Chondrocyte (in vitro differentiated cells): ENCODE results near the gene COL20A1. TPM values are rescaled to one million over a fixed set of nuclear protein-coding genes. Genes with fewer than 3 reads are reported as not detected.

Experiments
- DNase-seq: peaks from one replicate; pipeline ENCODE4 v3.0.0; 2021; ENCODE audit warnings: mixed read lengths, low spot score
- H3K27ac Mint-ChIP-seq: one replicate; pipeline ENCODE4 v1.8.0; 2021; ENCODE audit warnings: mild to moderate bottlenecking, moderate library complexity, mixed read lengths; ENCODE audit not compliant: unreplicated experiment
- H3K27me3 Mint-ChIP-seq: 2 replicates; pipeline ENCODE4 v1.8.0; 2021; ENCODE audit warnings: low read depth, mixed read lengths
- H3K36me3 Mint-ChIP-seq: 2 replicates; pipeline ENCODE4 v1.8.0; 2021; ENCODE audit warnings: low read depth, mixed read lengths
- H3K4me1 Mint-ChIP-seq: 2 replicates; pipeline ENCODE4 v1.8.0; 2021; ENCODE audit warnings: low read depth, mild to moderate bottlenecking, mixed read lengths
- H3K4me3 Mint-ChIP-seq: one replicate; pipeline ENCODE4 v1.8.0; 2021; ENCODE audit warnings: mild to moderate bottlenecking, moderate library complexity, mixed read lengths; ENCODE audit not compliant: unreplicated experiment
- H3K9me3 Mint-ChIP-seq: 2 replicates; pipeline ENCODE4 v1.8.0; 2021; ENCODE audit warnings: low read depth, mixed read lengths
- CTCF ChIP-seq: fragments of 200-600 bp; sonication (generic); IDR thresholded peaks from 2 replicates; pipeline ENCODE4 v1.5.0; 2021; ENCODE audit warnings: antibody characterized with exemption, mild to moderate bottlenecking, moderate library complexity
- total RNA-seq: library from RNA; stranded (reverse); gene quantifications from 3 replicates; pipeline ENCODE4 v1.2.1, GENCODE V29; 2021

COL20A1 gene
- total RNA-seq, 1 donor from 2014 or later = not detected

- Mint-ChIP-seq H3K36me3 (no peaks in the 10 kb centered on the region), H3K4me1 (no peaks in the 10 kb centered on the region), H3K9me3 (no peaks in the 10 kb centered on the region), H3K27me3 (peaks cover 30% of the 10 kb centered on the region), H3K27ac (no peak overlapping the region), H3K4me3 (no peak overlapping the region)
- TF ChIP-seq CTCF = no peak
- DNase-seq = no peak
These were observed 69.5 kb downstream of the COL20A1 start for GRCh38 chr20:63362436-63363009.

GRCh38 chr20:63363013-63363957, 70.3 kb downstream of the COL20A1 start:
- Mint-ChIP-seq H3K27me3 (peaks cover 32% of the 10 kb centered on the region), H3K4me3 (no peak overlapping the region), H3K4me1 (no peaks in the 10 kb centered on the region), H3K36me3 (no peaks in the 10 kb centered on the region), H3K27ac (no peak overlapping the region), H3K9me3 (no peaks in the 10 kb centered on the region)
- no peak for DNase-seq
- TF ChIP-seq CTCF = no peak

DNA sequence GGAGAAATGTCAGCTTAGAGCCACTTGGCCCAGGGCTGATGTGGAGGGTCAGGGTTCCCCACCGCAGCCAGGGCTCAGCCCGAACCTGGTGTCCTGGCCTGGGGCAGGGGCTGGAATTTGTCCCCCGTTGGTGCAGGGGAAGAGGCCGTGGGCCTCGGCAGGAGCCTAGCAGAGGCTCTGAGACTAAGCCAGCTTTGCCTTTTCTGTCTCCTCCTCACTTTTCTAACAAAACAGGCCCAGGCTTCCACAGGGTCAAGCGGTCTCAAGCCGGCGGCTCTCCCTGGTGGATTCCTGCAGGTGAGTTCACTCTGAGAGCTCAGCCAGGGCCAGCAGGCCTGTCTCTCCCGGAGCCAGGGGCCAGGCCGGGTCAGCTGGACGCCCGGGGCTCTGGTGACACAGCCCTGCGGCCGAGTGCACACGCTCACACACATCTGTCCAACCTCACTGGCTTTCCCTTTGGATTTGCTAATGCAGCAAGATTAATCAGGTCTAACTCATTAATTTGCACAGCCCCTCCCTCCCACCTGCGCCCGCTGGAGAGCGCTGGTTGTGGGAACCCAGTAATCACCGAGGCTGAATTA, 71.1 kb downstream of the COL20A1 start:
- no peaks in the 10 kb centered on the region for H3K9me3 Mint-ChIP-seq
- H3K27ac Mint-ChIP-seq = no peak overlapping the region
- no peak for DNase-seq
- H3K4me1 Mint-ChIP-seq = no peaks in the 10 kb centered on the region
- no peak overlapping the region for H3K4me3 Mint-ChIP-seq
- TF ChIP-seq CTCF = no peak
- no peaks in the 10 kb centered on the region for H3K36me3 Mint-ChIP-seq
- peaks cover 34% of the 10 kb centered on the region for H3K27me3 Mint-ChIP-seq

GRCh38 chr20:63364801-63365585, 72.0 kb downstream of the COL20A1 start:
- Mint-ChIP-seq H3K4me1 (no peaks in the 10 kb centered on the region), H3K4me3 (no peak overlapping the region), H3K36me3 (no peaks in the 10 kb centered on the region), H3K27ac (no peak overlapping the region), H3K27me3 (peaks cover 30% of the 10 kb centered on the region), H3K9me3 (no peaks in the 10 kb centered on the region)
- TF ChIP-seq CTCF = no peak
- no peak for DNase-seq
